Stimulated activated CD8-positive, alpha-beta memory T cell treated with anti-CD3 and anti-CD28 coated beads, Interleukin-15, amount 100 ng/mL, for 1 hour (primary cell): Measurements from ENCODE around the gene ANKRD34A.
"Not testable (repeated sequence)": the region's sequence is repeated elsewhere in the genome, so short reads cannot be mapped to it uniquely, and the experiment has no call there.

Source experiments
- DNase-seq: peaks from one replicate; pipeline ENCODE4 v3.0.0-alpha.2; 2020; ENCODE audit warnings: low read depth

Gene ANKRD34A

GRCh38 chr1:145944532-145944931 lies 19.8 kb downstream of the ANKRD34A start:
- DNase-seq, result no peak

- no peak for DNase-seq
Observed at GRCh38 chr1:145942871-145943270, 21.5 kb downstream of the ANKRD34A start.

- no peak for DNase-seq
Observed at GRCh38 chr1:145942405-145942804, 22.0 kb downstream of the ANKRD34A start.

GRCh38 chr1:145937436-145937835 lies 26.9 kb downstream of the ANKRD34A start:
- no peak for DNase-seq

GRCh38 chr1:145936247-145936646 lies 28.1 kb downstream of the ANKRD34A start:
- no peak for DNase-seq

GRCh38 chr1:145935708-145936107 lies 28.7 kb downstream of the ANKRD34A start:
- DNase-seq, result no peak

- DNase-seq, result not testable (repeated sequence)
Observed at GRCh38 chr1:145932522-145933009, 31.8 kb downstream of the ANKRD34A start.

- DNase-seq, result no peak
Observed at GRCh38 chr1:145927916-145928643, 36.3 kb downstream of the ANKRD34A start.

GRCh38 chr1:145927063-145927886 lies 37.1 kb downstream of the ANKRD34A start, which contains the start of gene RBM8A:
TSS of gene RBM8A (minus strand) at chr1:145927484. CDS start at chr1:145927426, 58 bp downstream.
- peak; percentile 83 for DNase-seq

GRCh38 chr1:145926686-145927062 lies 37.7 kb downstream of the ANKRD34A start:
- DNase-seq, result no peak

- no peak for DNase-seq
Observed at GRCh38 chr1:145922266-145922665, 42.1 kb downstream of the ANKRD34A start.

- DNase-seq, result not testable (repeated sequence)
Observed at GRCh38 chr1:145920297-145920696, 44.1 kb downstream of the ANKRD34A start.

- no peak for DNase-seq
Observed at GRCh38 chr1:145918992-145919939, 45.1 kb downstream of the ANKRD34A start.

- peak; percentile 89 for DNase-seq
Observed at GRCh38 chr1:145918144-145918991, 46.0 kb downstream of the ANKRD34A start, which contains the start of gene PEX11B. TSS of gene PEX11B (minus strand) at chr1:145918717. CDS start at chr1:145918688, 29 bp downstream.

GRCh38 chr1:145917595-145917994 lies 46.8 kb downstream of the ANKRD34A start:
- DNase-seq, result no peak

- DNase-seq, result no peak
Observed at GRCh38 chr1:145916745-145917144, 47.6 kb downstream of the ANKRD34A start.

- DNase-seq, result no peak
Observed at GRCh38 chr1:145912128-145912641, 52.2 kb downstream of the ANKRD34A start.
